Liver (tissue), 9 donors: ENCODE data around the gene PEX14. TPM values are rescaled to one million over a fixed set of nuclear protein-coding genes. Genes with fewer than 3 reads are reported as not detected.

Source experiments
- DNase-seq: peaks from one replicate; pipeline ENCODE4 v3.0.0-alpha.2; 2017; ENCODE audit warnings: low spot score
- H3K27ac ChIP-seq, 2 donors: one replicate each; pipeline ENCODE4 v1.7.0; 2013; ENCODE audit warnings: inconsistent platforms in 2 of 2, low read length in 2 of 2, control low read depth in 1 of 2, low read depth in 1 of 2, mild to moderate bottlenecking in 1 of 2
- H3K27me3 ChIP-seq, 4 donors: one replicate each; pipeline versions ENCODE4 v1.6.1 to v1.7.0; 2013; ENCODE audit warnings: low read length in 3 of 4, inconsistent platforms in 1 of 4, mild to moderate bottlenecking in 1 of 4, moderate library complexity in 1 of 4; ENCODE audit not compliant: control insufficient read depth in 4 of 4, insufficient read depth in 4 of 4
- H3K36me3 ChIP-seq, 4 donors: one replicate each; pipeline versions ENCODE4 v1.6.1 to v1.7.0; 2013; ENCODE audit warnings: low read length in 3 of 4, mild to moderate bottlenecking in 3 of 4, low read depth in 1 of 4, moderate library complexity in 1 of 4; ENCODE audit not compliant: control insufficient read depth in 4 of 4, insufficient read depth in 3 of 4
- H3K4me1 ChIP-seq, 4 donors: one replicate each; pipeline versions ENCODE4 v1.6.1 to v1.7.0; 2013; ENCODE audit warnings: low read length in 3 of 4, mild to moderate bottlenecking in 3 of 4, moderate library complexity in 1 of 4; ENCODE audit not compliant: control insufficient read depth in 4 of 4, insufficient read depth in 4 of 4
- H3K4me3 ChIP-seq, 3 donors: one replicate each; pipeline versions ENCODE4 v1.6.1 to v1.7.0; 2013; ENCODE audit warnings: low read length in 3 of 3, control low read depth in 1 of 3, low read depth in 1 of 3, mild to moderate bottlenecking in 1 of 3
- H3K9ac ChIP-seq, 2 donors: one replicate each; pipeline ENCODE4 v1.7.0; 2013; ENCODE audit warnings: low read length in 2 of 2, mild to moderate bottlenecking in 2 of 2, moderate library complexity in 2 of 2, control low read depth in 1 of 2, low read depth in 1 of 2
- H3K9me3 ChIP-seq, 4 donors: one replicate each; pipeline versions ENCODE4 v1.6.1 to v1.7.0; 2013; ENCODE audit warnings: low read length in 3 of 4; ENCODE audit not compliant: control insufficient read depth in 4 of 4
- CTCF ChIP-seq: fragments of 150-350 bp; IDR thresholded peaks from 2 replicates; pipeline ENCODE4 v1.5.1; 2017; ENCODE audit warnings: improper control_type of control experiment, low read depth, low read length; ENCODE audit not compliant: missing input control
- EGR1 ChIP-seq, 2 donors: IDR thresholded peaks; 2 replicates each; pipeline ENCODE4 v1.6.1; 2016 to 2018; ENCODE audit warnings: antibody characterized with exemption in 2 of 2, low read depth in 2 of 2
- FOXA1 ChIP-seq: IDR thresholded peaks from 2 replicates; pipeline ENCODE4 v1.6.1; 2016; ENCODE audit warnings: antibody characterized with exemption
- FOXA2 ChIP-seq: IDR thresholded peaks from 2 replicates; pipeline ENCODE4 v1.6.1; 2016; ENCODE audit warnings: antibody characterized with exemption
- GABPA ChIP-seq, 2 donors: IDR thresholded peaks in 1 of 2; conservative IDR thresholded peaks in 1 of 2; 2 replicates each; pipeline ENCODE4 v1.6.1; 2016; ENCODE audit warnings: antibody characterized with exemption in 2 of 2, mild to moderate bottlenecking in 1 of 2, moderate library complexity in 1 of 2
- HNF4A ChIP-seq, 2 donors: conservative IDR thresholded peaks; 2 replicates each; pipeline ENCODE4 v1.6.1; 2016; ENCODE audit warnings: antibody characterized with exemption in 2 of 2, mild to moderate bottlenecking in 2 of 2
- HNF4G ChIP-seq: IDR thresholded peaks from 2 replicates; pipeline ENCODE4 v1.6.1; 2016; ENCODE audit warnings: antibody characterized with exemption
- JUND ChIP-seq, 2 donors: IDR thresholded peaks; 2 replicates each; pipeline ENCODE4 v1.6.1; 2016; ENCODE audit warnings: antibody characterized with exemption in 2 of 2
- NR2F2 ChIP-seq: IDR thresholded peaks from 2 replicates; pipeline ENCODE4 v1.6.1; 2016; ENCODE audit warnings: antibody characterized with exemption
- RAD21 ChIP-seq, 2 donors: IDR thresholded peaks; 2 replicates each; pipeline ENCODE4 v1.6.1; 2016; ENCODE audit warnings: antibody characterized with exemption in 2 of 2, mild to moderate bottlenecking in 2 of 2
- REST ChIP-seq: IDR thresholded peaks from 2 replicates; pipeline ENCODE4 v1.6.1; 2016; ENCODE audit warnings: antibody characterized with exemption, mild to moderate bottlenecking
- RXRA ChIP-seq, 2 donors: IDR thresholded peaks; 2 replicates each; pipeline ENCODE4 v1.6.1; 2017 to 2018; ENCODE audit warnings: antibody characterized with exemption in 2 of 2, mild to moderate bottlenecking in 1 of 2
- SP1 ChIP-seq: IDR thresholded peaks from 2 replicates; pipeline ENCODE4 v1.6.1; 2018; ENCODE audit warnings: antibody characterized with exemption, mild to moderate bottlenecking
- TAF1 ChIP-seq: conservative IDR thresholded peaks from 2 replicates; pipeline ENCODE4 v1.6.1; 2016; ENCODE audit warnings: antibody characterized with exemption, mild to moderate bottlenecking
- YY1 ChIP-seq: IDR thresholded peaks from 2 replicates; pipeline ENCODE4 v1.6.1; 2016; ENCODE audit warnings: antibody characterized with exemption, mild to moderate bottlenecking
- WGBS: extraction: QIAGEN DNeasy Blood & Tissue Kit; methylation state at CpG from one replicate; pipeline ENCODE4 v1.1.7; 2013; 5-methylcytosine and 5-hydroxymethylcytosine counted together
- polyA plus RNA-seq, 2 donors: library from polyadenylated mRNA; stranded (reverse) in 1 of 2; unstranded in 1 of 2; fragments of 200-250 nt in 1 of 2; fragments of >200 nt in 1 of 2; fragmentation: Nextera tagmentation in 1 of 2; extraction: Ambion mirVana in 1 of 2; gene quantifications; one replicate each; pipeline versions ENCODE4 v1.2.1 to v1.2.3, GENCODE V29; 2013 to 2015
- total RNA-seq, 2 donors: library from RNA; depleted of rRNA; stranded (reverse); fragments of >200 nt; gene quantifications; one replicate each; pipeline ENCODE4 v1.2.3, GENCODE V29; 2014
- TF ChIP-seq, protein P1 (sequence below): IDR thresholded peaks from 2 replicates; pipeline ENCODE4 v1.6.1; 2016; ENCODE audit warnings: antibody characterized with exemption
- TF ChIP-seq, protein P2 (sequence below): IDR thresholded peaks from 2 replicates; pipeline ENCODE4 v1.6.1; 2016; ENCODE audit warnings: antibody characterized with exemption
- donor health status: healthy.
- donor health status: healthy.
- donor health status: healthy.
- donor health status: healthy.
- donor health status: healthy.

The PEX14 gene
- total and polyA plus RNA-seq, 4 donors, result 7.1 to 16.1 (median 11.7) TPM

DNA sequence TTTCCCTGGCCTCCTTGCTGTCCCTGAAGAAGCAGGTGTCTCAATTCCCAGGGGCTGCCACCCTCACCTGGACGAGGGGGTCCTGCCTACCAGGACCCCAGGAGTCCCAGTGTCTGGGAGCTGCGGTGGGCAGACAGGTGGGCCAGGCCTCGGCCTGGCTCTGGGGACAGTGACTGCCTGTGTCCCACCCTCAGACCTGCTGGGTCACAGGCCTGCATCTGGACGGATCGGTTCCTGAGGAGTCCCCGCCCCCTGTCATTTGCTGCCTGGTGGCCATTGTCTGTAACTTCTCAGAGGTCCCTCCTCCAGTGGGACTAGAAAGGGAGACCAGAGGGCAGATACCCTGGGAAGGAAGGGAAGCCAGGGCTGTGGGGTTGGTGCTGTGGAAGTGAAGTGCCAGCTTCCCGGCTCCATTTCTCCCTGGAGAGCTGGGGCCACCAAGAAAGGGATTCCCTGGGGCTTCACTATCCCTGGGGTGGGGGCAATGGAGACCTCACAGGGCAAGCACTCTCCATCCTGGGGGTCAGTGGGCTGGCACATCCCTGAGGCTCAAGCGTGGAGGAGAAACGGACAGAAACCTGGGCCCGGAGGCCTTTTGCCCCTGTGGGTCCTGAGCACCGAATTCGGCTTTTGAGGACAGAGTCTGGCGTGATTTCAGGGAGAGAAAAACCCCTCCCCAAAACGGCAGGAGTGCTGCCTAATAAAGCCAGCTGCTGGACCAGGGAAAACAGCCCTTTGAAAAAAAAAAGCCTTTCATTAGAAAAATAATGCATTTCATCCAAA is 157.3 kb downstream of the PEX14 start:
- Histone ChIP-seq H3K27me3 (no peaks in the 10 kb centered on the region), H3K9me3 (no peaks in the 10 kb centered on the region), H3K9ac (no peak overlapping the region), H3K27ac (no peak overlapping the region), H3K36me3 (peaks cover 0 to 15% (median 2%) of the 10 kb centered on the region in 4 donors), H3K4me3 (no peak overlapping the region), H3K4me1 (peaks cover 11 to 29% (median 15%) of the 10 kb centered on the region in 4 donors)
- no peak for DNase-seq
- no peak for TF ChIP-seq SP1
- no peak for TF ChIP-seq EGR1 (IDR thresholded peaks at IDR 0.05; ENCODE audit: low read depth in 2 of 2)
- TF ChIP-seq, protein P1, sequence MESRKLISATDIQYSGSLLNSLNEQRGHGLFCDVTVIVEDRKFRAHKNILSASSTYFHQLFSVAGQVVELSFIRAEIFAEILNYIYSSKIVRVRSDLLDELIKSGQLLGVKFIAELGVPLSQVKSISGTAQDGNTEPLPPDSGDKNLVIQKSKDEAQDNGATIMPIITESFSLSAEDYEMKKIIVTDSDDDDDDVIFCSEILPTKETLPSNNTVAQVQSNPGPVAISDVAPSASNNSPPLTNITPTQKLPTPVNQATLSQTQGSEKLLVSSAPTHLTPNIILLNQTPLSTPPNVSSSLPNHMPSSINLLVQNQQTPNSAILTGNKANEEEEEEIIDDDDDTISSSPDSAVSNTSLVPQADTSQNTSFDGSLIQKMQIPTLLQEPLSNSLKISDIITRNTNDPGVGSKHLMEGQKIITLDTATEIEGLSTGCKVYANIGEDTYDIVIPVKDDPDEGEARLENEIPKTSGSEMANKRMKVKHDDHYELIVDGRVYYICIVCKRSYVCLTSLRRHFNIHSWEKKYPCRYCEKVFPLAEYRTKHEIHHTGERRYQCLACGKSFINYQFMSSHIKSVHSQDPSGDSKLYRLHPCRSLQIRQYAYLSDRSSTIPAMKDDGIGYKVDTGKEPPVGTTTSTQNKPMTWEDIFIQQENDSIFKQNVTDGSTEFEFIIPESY, result no peak
- no peak for TF ChIP-seq HNF4G
- no peak for TF ChIP-seq YY1
- 88% methylated on average over 14 of the region's 14 CpGs for WGBS

GRCh38 chr1:10632691-10633090 is 157.9 kb downstream of the PEX14 start:
- DNase-seq, result no peak
- no peaks in the 10 kb centered on the region for H3K27me3 ChIP-seq
- no peak overlapping the region for H3K9ac ChIP-seq
- no peak overlapping the region for H3K4me3 ChIP-seq
- H3K27ac ChIP-seq, result no peak overlapping the region
- WGBS, result 95% methylated on average over 14 of the region's 14 CpGs
- peaks cover 0 to 15% (median 2%) of the 10 kb centered on the region in 4 donors for H3K36me3 ChIP-seq
- no peak for TF ChIP-seq FOXA2
- no peak for TF ChIP-seq NR2F2
- no peak for TF ChIP-seq TAF1
- TF ChIP-seq, protein P2, sequence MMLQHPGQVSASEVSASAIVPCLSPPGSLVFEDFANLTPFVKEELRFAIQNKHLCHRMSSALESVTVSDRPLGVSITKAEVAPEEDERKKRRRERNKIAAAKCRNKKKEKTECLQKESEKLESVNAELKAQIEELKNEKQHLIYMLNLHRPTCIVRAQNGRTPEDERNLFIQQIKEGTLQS, result no peak
- no peak for TF ChIP-seq EGR1 (IDR thresholded peaks at IDR 0.05; ENCODE audit: low read depth in 2 of 2)
- TF ChIP-seq CTCF, result no peak
- no peak for TF ChIP-seq RAD21 (IDR thresholded peaks at IDR 0.05)
- TF ChIP-seq YY1, result no peak
- TF ChIP-seq HNF4A (conservative IDR thresholded peaks at IDR 0.05), result no peak
- no peak for TF ChIP-seq JUND (IDR thresholded peaks at IDR 0.05)
- TF ChIP-seq RXRA (IDR thresholded peaks at IDR 0.05), result no peak
- TF ChIP-seq GABPA (IDR thresholded peaks at IDR 0.05 in 1 of 2, conservative IDR thresholded peaks at IDR 0.05 in 1 of 2), result no peak
- no peak for TF ChIP-seq REST
- no peak for TF ChIP-seq FOXA1
- H3K4me1 ChIP-seq, result peaks cover 11 to 23% (median 15%) of the 10 kb centered on the region in 4 donors
- H3K9me3 ChIP-seq, result no peaks in the 10 kb centered on the region
